NCI-H2227 (cell line): ENCODE data around the gene ZNF710.
"Not testable (repeated sequence)": the region's sequence is repeated elsewhere in the genome, so short reads cannot be mapped to it uniquely, and the experiment has no call there.

Source experiments
- DNase-seq: peaks from one replicate; lab custom pipeline; 2025; ENCODE audit not compliant: unreplicated experiment; lab: John Stamatoyannopoulos, UW

ZNF710 gene

DNA sequence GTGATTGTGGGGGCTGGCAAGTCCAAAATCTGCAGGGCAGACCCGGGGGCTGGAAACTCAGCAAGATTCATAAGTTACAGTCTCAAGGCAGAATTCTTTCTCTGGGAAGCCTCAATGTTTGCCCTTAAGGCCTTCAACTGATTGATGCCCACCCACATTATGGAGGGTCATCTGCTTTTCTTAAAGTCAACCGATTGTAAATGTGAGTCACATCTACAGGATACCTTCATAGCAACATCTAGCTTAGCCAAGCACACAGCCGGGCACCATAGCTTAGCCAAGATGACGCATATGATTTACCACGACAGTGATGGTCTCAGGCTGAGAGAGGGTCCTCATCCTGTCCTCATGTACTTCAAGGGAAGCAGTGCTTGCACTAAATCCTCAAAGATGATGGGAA lies 57.7 kb downstream of the ZNF710 start:
- DNase-seq: no peak

DNA sequence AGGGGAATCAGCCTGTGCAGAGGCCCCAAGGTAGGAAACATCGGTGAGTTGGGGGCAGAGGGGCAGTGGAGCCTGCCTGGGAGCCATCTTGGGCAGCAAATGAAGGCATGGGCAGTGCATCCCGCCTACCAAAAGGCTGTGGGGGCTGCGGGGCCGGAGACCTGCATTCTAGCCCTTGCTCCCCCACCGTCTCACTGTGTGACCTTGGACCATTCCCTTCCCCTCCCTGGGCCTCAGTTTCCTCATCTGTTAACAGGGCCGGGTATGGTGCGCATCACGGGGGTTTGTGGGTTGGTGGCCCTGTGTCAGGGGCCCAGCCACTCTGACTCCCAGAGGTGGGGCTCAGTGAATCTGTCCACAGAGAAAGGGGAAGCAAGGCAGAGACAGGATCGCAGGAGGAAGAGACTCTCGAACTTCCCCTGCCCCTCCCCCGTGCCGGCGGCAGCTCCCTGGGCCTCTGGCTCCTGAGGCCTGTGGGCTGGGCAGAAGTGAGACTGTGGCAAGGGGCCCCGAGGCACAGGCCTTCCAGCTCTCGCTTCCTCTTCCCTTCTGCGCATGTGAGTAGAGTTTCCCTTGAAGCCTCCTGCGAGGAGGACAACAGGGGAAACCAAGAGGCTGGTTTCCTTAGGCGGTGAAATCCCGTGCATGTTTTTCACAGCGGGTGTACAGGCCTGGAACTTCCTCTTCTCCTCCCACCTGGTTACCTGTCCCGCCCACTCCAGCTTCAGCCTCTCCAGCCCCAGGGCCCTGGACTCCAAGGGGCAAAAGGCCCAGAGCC lies 58.3 kb downstream of the ZNF710 start:
- DNase-seq: no peak

DNA sequence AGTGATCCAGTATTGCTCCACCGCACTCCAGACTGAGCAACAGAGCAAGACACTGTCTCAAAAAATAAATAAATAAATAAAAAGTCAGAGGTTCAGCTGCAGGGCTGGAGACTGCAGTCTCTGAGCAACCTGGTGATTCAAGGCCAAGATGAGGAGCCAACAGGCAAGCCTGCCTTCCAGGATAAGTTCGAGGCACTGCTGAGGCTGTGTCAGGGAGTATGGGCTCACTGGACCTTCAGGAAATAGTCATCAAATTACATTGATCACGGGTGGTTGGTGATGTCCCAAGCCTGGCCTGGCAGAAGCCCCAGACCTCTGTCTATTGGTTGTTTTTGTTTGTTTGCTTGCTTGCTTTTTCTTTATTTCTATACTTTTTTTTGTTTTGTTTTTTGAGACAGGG lies 59.7 kb downstream of the ZNF710 start:
- DNase-seq: no peak

DNA sequence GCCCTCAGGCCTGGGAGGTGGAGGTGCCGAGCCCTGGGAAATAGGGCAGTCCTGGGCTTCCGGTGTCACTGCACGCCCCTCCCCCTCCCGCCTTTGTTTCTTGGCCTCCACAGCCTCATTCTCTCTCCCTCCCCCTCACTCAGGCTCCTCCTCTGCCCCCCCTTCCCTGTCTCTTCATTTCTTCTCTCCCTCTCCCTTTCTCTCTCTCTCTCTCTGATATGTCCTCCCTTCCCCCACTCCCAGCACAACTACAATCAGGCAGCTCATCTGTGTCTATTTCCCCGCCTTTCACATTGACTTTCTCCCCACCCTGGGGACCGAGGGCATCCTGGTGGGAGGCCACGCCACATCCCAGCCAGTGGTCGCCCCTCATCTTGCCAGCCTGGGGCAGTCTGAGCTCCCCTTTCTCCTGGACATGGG lies 60.9 kb downstream of the ZNF710 start:
- peak; percentile 22 for DNase-seq

DNA sequence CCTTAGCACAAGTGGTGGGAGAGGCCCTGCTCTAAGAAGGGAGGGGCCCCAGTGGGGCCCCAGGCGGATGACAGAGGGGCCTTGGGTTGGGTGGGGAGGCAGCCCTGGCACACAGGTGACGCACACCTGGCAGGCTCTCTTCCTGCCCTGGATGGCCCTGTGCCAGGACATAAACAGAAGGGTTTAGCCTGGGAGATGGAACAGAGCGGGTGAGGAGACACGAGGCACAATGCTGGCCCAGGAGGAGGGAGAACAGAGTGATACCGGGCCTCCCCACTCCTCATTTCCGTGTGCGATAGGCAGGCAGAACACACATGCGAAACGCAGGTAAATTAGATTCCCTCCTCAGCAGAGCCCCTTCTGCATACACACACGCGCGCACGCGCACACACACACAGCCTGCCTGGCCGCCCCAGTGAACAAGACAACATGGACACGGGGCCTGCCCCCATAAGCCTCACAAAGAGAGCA lies 61.4 kb downstream of the ZNF710 start:
- DNase-seq: peak; percentile 11

DNA sequence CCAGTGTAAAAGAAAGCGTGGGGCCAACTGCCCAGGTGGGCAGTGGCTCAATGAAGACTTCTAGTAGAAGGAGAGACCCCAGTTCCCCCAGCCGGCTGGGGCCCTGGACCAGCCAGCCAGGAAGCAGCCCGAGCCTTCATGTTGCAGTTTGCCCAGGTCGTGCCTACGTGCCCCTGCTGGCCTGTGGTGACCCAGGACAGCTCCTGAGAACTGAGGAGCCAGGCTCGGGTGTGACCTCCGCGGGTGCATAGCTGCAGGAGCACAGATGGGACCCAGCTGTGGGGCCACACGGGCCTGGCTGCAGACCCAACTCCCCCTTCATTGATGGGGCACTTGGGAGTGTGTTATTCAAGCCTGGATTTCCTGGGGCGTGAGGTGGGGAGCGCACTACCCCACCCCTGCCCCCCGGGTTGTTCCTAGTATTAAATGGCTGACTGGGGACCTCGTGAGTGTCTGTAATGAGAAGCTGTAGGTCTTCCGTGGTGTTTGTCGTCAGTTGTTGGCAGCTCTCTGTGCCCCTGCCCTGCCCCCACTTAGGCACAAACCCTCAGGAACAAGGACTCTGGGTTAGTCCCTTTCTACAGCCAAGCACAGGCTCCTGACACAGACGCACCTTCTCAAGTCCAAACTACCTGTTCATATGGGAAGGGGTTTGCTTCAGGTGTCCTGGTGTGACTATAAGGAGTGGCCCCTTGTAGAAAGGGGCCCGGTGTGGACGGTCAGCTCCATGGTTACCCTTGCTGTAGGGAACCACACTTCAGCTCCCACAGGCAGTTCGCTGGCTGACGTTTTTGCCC lies 62.0 kb downstream of the ZNF710 start:
- DNase-seq: no peak

DNA sequence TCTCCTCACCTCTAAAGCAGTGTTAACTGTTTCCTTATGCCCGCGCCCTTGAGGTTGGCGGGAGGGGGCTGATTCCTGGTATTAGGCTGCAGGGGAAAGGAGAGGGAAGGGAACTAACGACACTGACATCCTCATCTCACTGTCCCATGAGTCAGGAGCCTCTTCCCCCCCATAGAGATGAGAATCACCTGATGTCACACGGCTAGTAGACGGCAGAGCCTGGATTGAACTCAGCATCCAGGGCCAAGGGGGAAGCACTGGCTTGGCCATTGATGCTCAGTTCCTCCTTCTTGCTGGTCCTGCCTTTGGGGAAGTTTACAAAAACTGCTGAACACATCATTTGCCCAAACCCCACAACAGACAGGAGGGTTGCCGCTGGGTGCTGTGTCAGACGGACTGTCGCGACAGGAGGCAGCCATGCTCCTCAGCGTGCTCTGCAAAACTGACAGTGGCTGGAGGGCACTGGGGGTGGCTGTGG lies 62.7 kb downstream of the ZNF710 start:
- no peak for DNase-seq

DNA sequence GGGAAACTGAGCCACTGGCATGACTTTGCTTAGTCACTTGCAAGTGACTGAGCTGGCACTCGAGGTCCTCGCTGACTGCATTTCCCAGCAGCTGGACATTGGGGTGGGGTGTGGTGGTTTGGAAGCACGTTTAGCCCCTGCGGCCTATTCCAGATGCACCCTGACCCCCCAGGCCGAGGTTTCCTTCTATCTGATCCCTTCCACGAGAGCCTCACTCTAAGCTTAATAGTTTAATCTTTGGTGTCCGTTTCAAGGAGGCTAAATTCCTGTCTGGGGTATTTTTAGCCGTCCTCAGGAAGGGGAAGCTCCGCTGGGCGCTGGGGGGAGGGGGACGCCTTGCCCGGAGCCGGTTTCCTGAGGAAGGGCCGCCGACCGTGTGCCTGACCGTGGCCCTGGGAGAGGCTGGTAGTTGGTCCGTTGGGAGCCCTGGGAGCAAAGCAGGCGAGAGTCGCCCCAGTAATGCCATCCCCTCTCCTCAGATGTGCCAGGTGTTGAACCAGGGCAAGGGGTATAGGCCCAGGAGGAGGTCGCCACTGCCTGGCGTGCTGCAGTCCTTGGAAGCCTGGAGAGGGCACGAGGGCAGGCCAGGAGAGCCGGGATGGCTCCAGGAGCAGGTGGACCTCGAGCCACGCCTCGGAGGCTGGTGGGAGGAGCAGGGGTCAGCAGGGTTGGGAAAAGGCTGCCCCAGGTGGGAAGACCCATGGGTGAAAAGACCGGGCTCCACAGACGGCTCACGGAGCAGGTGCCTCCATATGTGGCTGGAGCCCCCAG lies 64.0 kb downstream of the ZNF710 start:
- DNase-seq: no peak

DNA sequence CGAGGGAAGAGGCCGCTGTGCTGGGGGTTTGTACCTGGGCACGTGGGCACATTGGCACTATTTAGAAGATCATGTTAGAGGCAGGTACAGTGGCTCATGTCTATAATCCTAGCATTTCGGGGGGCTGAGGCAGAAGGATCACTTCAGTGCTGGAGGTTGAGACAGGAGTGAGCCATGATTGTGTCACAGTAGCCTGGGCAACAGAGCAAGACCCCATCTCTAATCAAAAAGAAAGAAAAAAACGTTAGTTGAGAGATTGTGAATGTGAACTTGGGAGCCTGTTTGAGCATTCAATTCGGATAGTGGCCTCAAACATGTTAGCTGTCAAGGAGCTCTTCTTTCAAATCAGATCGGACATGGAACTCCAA lies 64.5 kb downstream of the ZNF710 start:
- no peak for DNase-seq

DNA sequence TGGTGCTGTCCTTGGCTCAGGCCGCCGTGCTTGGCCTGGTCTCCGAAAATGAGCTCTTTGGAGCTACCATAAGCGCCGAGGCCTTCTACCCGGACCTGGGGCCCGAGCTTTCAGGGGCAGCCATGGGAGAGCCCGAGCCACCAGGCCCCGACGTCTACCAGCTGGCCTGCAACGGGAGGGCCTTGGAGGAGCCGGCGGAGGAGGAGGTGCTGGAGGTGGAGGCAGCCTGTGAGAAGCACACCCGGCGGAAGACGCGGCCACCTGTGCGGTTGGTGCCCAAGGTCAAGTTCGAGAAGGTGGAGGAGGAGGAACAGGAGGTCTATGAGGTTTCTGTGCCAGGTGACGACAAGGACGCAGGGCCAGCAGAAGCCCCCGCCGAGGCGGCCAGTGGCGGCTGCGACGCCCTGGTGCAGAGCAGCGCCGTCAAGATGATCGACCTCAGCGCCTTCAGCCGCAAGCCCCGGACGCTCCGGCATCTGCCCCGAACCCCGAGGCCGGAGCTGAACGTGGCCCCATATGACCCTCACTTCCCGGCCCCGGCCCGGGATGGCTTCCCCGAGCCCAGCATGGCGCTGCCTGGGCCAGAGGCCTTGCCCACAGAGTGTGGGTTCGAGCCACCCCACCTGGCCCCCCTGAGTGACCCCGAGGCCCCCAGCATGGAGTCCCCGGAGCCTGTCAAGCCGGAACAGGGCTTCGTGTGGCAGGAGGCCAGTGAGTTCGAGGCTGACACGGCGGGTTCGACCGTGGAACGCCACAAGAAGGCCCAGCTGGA lies 66.2 kb downstream of the ZNF710 start:
- no peak for DNase-seq

DNA sequence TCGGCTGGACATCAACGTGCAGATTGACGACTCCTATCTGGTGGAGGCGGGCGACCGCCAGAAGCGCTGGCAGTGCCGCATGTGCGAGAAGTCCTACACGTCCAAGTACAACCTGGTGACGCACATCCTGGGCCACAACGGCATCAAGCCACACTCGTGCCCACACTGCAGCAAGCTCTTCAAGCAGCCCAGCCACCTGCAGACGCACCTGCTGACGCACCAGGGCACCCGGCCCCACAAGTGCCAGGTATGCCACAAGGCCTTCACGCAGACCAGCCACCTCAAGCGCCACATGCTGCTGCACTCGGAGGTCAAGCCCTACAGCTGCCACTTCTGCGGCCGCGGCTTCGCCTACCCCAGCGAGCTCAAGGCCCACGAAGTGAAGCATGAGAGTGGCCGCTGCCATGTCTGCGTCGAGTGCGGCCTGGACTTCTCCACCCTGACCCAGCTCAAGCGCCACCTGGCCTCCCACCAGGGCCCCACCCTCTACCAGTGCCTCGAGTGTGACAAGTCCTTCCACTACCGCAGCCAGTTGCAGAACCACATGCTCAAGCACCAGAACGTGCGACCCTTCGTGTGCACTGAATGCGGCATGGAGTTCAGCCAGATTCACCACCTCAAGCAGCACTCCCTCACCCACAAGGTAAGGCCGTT lies 67.0 kb downstream of the ZNF710 start:
- no peak for DNase-seq

DNA sequence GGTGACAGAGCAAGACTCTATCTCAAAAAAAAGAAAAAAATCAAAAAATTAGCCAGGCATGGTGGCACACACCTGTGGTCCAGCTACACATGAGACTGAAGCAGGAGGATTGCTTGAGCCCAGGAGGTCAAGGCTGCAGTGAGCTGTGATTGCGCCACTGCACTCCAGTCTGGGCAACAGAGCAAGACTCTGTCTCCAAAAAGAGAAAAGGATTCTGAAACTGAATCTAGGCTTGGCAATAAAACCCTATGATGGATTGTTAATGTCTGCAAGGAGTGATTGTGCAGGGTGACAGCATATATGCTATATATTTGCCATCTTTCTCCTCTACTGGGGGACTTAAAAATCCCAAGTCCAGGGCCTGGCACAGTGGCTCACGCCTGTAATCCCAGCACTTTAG lies 69.5 kb downstream of the ZNF710 start:
- not testable (repeated sequence) for DNase-seq

DNA sequence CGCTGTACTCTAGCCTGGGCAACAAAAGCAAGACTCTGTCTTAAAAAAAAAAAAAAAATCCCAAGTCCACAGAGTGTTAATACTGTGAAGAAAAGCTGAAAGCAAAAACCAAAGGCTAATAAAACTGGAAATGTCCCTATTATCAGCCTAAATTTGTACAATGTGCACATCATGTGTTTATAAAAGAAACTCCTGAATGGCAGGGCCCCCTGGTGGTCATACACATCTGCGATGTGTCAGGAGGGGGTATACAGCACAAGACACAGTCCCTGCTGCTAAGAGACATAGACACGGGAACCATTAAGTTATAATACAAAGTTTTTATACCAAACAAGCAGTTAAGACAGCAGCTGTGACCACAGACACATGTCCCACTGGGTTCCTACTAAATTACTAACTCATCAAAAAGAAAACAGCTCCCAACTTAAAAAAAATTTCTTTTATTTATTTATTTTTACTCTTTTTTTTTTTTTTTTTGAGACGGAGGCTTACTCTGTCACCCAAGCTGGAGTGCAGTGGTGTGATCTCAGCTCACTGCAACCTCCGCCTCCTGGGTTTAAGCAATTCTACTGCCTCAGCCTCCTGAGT lies 70.2 kb downstream of the ZNF710 start:
- peak; percentile 69 for DNase-seq

DNA sequence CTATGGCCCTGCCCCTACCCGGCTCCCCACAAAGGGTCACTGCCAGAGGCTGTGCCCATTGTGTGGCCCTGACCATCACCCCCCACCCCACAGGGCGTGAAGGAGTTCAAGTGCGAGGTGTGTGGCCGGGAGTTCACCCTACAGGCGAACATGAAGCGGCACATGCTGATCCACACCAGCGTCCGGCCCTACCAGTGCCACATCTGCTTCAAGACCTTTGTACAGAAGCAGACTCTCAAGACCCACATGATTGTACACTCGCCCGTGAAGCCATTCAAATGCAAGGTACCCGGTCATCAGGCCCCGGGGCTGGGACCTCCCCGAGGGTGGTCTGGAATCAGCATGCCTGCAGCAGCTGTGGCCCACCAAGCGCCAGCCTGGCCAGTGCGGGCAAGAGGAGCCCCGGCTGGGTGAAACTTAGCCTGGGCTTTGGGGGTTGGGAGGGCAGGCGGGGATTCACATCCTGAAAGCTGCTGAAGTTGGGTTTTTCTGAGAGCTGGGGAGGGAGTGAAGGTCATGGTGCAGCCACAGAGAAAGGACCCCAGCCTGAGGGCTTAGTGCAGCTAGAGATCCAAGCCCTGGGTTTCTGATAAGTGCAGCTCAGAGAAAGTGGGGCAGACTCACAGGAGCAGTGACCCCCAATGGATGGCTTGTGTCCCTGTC lies 72.0 kb downstream of the ZNF710 start:
- DNase-seq: no peak

DNA sequence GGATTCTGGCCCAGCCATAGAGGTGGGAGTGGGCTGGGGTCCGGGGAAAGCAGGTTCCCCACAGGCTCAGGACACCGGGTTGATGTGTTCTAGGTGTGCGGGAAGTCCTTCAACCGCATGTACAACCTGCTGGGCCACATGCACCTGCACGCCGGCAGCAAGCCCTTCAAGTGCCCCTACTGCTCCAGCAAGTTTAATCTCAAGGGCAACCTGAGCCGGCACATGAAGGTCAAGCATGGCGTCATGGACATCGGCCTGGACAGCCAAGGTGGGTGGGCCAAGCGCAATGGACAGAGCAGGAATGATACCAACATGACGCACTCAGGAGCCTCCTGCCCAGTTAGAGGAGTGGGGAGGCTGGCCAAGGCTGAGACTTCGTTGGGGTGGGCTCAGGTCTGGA lies 72.9 kb downstream of the ZNF710 start:
- DNase-seq: no peak

DNA sequence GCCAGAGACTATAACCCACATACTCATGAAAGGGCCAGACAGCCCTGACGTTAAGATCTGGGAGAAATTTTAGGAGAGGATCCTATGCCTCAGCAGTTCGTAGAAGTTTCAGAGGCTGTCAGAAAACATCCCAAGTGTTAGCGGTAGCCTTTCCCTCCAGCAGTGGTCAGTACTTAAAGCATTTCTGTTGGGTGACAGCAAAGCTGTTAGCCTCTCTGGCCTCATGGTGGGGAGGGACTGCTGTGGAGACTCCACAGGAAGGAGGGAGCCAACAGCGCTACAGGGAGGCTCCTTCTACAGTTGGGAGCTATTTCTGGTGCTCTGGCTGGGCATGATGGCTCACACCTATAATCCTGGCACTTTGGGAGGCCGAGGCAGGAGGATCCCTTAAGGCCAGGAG lies 73.8 kb downstream of the ZNF710 start:
- no peak for DNase-seq

DNA sequence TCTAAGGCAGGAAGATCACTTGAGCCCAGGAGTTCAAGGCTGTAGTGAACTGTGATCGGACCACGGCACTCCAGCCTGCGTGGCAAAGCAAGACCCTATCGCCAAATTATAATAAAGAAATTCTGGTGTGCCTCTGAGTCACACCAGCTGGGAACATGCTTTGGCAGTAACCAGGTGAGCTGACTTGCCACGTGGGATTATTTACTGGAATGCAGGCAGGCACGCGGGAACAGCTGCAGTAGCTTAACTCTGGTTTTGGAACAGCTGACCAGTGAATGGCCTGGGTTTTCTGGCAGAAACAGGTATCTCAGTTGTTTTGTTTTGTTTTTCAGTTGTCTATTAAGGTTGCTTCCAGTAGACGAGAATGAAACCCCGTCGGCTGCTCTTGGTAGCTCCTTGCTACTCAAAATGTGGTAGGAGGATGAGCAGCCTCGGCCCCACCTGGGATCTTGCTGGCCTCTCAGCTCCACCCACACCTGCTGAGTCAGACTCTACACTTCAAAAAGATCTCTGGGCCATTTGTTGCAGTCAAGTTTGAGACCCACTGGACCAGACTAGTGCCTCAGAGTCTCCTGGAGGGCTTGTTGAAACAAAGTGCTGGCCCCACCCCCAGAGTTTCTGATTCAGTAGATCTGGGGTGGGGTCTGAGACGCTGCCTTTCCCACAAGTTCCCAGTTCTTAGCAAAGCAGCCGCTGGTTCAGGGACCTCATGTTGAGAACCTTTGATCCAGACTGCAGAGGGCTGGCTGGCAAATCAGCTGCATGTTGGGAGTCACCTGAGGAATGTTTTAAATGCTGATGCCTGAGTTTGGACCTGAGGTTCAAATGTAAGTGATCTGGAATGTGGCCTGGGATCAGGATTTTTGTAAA lies 74.5 kb downstream of the ZNF710 start:
- no peak for DNase-seq

DNA sequence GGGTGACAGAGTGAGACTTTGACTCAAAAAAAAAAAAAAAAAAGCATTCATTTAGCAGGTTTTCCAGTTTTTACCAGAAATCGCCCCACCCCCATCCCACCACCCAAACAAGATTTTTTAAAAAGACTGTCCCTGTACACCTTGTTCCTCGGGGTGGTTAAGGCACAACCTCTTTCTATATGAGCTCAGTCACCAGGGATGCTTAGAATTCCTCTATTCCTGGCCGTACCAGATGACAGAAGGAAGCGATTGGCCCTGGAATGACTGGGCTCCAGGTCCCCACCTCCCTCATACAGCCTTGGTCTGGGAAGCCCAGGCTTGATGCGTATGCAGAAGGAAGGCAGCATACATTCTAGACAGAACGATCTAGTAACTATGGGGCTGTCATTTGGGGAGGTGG lies 75.6 kb downstream of the ZNF710 start:
- DNase-seq: no peak
